Left ventricle myocardium superior (tissue), 1 donor: Measurements from ENCODE around the gene NUTM1. TPM values are rescaled to one million over a fixed set of nuclear protein-coding genes. Genes with fewer than 3 reads are reported as not detected.
"Not testable (repeated sequence)": the region's sequence is repeated elsewhere in the genome, so short reads cannot be mapped to it uniquely, and the experiment has no call there.

Experiments
- ATAC-seq: fragments of 200-7000 bp; cut with Tn5 transposase; one replicate; pipeline ENCODE4 v1.9.1; 2020; ENCODE audit warnings: mild to moderate bottlenecking, moderate library complexity
- DNase-seq: peaks from one replicate; pipeline ENCODE4 v3.0.0-alpha.2; 2020
- intact Hi-C: fragments of 100-400 bp; cut with micrococcal nuclease; formaldehyde crosslinking; loops from one replicate; pipeline ENCODE4 v1.11.0; 2022
- microRNA-seq: library from miRNA; unstranded; fragments of <30 nt; microRNA quantifications from one replicate; pipeline ENCODE4 v1.2.0, GENCODE V29; 2020; ENCODE audit warnings: borderline number of aligned reads
- total RNA-seq: library from RNA; stranded (reverse); fragmentation: NEBNext Ultra II Directional; extraction: Animal tissue kit (Norgen Biotek cat#: 25700); gene quantifications from one replicate; pipeline ENCODE4 v1.2.1, GENCODE V29; 2021
- donor health status: DM: no; HTN: yes; CAD: no; lungs with severe emphysema.

The NUTM1 gene
- total RNA-seq, 1 donor from 2014 or later = not detected

- DNase-seq, ATAC-seq, intact Hi-C loops: not testable (repeated sequence)
Observed at GRCh38 chr15:34389594-34390086, 46.5 kb downstream of the NUTM1 start.

GRCh38 chr15:34392981-34393380, 49.9 kb downstream of the NUTM1 start:
- DNase-seq, ATAC-seq, intact Hi-C loops: not testable (repeated sequence)

- intact Hi-C loops, DNase-seq, ATAC-seq: not testable (repeated sequence)
Observed at GRCh38 chr15:34397637-34398259, 54.6 kb downstream of the NUTM1 start.

- intact Hi-C loops, DNase-seq, ATAC-seq: not testable (repeated sequence)
Observed at GRCh38 chr15:34403160-34403598, 60.1 kb downstream of the NUTM1 start.

GRCh38 chr15:34403899-34404298, 60.8 kb downstream of the NUTM1 start:
- DNase-seq, ATAC-seq: not testable (repeated sequence)

More at GRCh38 chr15:34403899-34404298, 60.8 kb downstream of the NUTM1 start:
- intact Hi-C loops = not testable (repeated sequence)

Small RNA genes lying within 50 kb of the gene (microRNA-seq; reads per million reads assigned to microRNA genes)
- not detected for gene MIR1233-1

Other genes with a start within 250 kb of the NUTM1 start
- 58.7 TPM for gene EMC7, start 241.5 kb upstream of the NUTM1 start, total RNA-seq
- 1.7 TPM for gene PGBD4, start 241.2 kb upstream of the NUTM1 start, total RNA-seq
- 15.3 TPM for gene KATNBL1, start 133.2 kb upstream of the NUTM1 start, total RNA-seq
- 82.6 TPM for gene EMC4, start 118.3 kb upstream of the NUTM1 start, total RNA-seq
- 31.0 TPM for gene SLC12A6, start 5.5 kb upstream of the NUTM1 start, total RNA-seq
- 146 TPM for gene NOP10, start 179 bp upstream of the NUTM1 start, total RNA-seq
- 103 TPM for gene LPCAT4, start 23.9 kb downstream of the NUTM1 start, total RNA-seq
- 17.7 TPM for gene GOLGA8A, start 94.5 kb downstream of the NUTM1 start, total RNA-seq
- 10.3 TPM for gene GOLGA8B, start 240.3 kb downstream of the NUTM1 start, total RNA-seq